GM18505 (cell line): Measurements from ENCODE around the gene DOCK3.

Source experiments
- ATAC-seq: cut with Tn5 transposase; IDR thresholded peaks from one replicate; pipeline ENCODE4 v1.9.1; 2021; ENCODE audit not compliant: unreplicated experiment
- POLR2A ChIP-seq: IDR thresholded peaks from 4 replicates; pipeline ENCODE4 v1.6.1; 2011; ENCODE audit warnings: borderline replicate concordance; ENCODE audit not compliant: insufficient read depth, insufficient read length; ENCODE audit errors: extremely low read depth

Gene DOCK3

DNA sequence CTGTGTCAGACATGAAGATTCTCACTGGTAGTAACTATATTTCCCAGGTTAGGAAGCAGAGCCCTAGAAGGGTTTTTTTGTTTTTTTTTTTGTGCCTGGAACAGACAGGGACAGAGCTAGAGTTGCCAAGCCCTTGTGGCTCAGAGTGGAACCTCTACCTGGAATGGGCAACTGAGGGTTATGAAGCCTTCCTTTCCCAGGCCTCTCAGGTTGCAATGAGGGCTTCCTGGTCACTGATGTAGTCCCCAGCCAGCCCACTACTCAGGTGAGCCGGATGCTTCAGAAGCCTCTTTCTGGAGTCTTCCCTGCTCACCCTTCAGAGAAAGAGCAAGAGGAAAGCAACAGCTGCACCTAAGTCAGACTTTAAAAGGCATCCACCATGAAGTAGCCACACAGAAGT lies 661.5 kb downstream of the DOCK3 start:
- ATAC-seq = no peak

DNA sequence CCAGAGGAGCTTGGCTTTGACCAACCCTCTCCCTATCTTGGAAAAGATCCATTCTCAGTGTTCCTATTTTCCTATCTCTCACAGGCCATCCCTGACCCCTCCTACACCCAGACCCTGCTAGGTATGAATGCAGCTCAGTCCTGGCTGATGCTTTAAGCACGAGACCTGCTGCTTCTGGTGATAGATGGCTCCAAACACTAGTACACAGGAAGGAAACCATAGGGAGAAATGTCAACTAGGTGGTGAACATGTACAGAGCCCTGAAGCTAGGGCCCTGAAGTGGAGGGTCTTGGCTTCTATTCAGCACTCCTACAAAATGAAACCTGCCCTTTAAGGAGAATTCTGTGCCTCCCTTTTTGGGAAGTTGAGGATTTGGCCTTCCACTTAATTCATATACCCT lies 662.9 kb downstream of the DOCK3 start:
- TF ChIP-seq POLR2A = no peak
- no peak for ATAC-seq

More for the DNA sequence above, 661.5 kb downstream of the DOCK3 start:
- TF ChIP-seq POLR2A = no peak

DNA sequence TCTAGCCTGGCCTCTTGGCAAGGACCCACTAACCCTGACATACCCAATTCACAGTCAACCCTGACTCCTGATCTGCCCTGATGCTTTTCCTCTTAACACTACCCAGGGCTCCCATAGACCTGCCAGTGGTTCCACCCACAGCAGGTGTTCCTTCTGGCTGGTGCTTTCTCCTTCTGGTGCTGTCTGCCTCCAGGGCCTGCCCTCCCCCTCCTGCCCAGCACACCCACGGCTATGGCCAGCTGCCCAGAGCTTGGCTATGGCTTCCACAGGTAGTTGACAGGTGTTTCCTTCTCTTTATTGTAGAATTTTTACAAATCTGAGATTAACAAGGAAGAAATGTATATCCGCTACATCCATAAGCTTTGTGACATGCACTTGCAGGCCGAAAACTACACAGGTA lies 663.9 kb downstream of the DOCK3 start:
- no peak for ATAC-seq
- TF ChIP-seq POLR2A = no peak

DNA sequence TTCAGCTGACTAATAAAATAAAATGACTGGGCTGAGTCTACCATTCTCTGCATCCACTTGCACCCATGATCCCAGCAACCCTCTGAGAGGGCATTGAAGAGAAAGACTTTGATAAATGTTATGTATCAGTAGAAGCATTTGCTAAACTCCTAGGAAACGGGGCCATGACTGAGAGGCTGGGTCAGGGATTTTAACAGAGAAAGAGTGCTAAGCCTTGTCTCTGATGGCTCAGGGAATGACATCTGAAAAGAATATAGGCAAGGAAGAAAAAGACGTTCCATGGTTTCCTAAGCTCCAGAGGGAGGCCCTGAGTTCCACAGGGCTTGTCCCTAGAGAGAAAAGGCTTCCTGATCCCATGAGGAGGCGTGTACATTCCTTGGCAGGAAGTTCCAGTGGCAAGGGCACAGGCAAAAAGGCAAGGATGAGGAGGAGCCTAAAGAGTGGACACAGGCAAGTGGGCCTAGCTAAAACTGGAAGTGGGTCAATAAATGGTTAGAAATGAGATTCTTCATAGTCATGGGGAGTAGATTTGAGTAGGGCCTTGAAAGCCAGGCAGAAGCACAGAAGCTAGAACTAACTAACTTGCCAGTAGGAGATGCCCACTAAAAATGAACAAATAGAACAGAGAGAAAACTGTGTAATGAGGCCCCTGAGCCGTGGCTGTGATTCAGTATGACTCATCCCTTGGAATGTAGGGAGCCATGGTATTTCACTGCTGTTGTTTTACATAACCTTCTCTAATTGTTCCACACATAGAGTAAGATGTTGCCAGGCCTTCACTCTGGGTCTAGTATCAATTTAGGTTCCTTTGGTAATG lies 665.5 kb downstream of the DOCK3 start:
- no peak for TF ChIP-seq POLR2A
- no peak for ATAC-seq

DNA sequence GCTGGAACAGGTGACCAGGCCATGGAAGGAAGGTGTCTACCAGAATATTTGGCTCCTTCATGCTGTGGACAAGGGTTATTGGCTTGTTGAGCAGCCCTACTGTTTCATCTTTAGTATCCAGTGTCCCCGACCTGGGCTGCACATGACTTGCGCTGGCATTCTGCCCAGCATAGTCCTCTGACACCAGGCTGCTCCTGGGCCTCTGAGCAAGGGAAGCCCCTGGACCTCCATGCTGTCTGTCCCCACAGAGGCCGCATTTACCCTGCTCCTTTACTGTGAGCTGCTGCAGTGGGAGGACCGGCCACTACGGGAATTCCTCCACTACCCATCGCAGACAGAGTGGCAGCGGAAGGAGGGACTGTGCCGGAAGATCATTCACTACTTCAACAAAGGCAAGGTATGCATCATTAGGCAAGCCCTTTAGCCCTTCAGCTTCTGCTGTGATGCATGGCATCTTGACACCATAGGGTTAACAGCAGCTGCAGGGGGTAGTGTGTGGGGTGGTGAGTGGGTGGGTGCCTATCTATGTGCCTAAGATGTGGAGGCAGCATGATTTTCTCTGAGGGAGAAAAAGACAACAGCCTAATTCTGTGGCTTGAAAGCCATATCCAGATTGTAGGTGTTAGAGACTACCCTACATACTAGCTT lies 666.4 kb downstream of the DOCK3 start:
- ATAC-seq = no peak
- TF ChIP-seq POLR2A = no peak

DNA sequence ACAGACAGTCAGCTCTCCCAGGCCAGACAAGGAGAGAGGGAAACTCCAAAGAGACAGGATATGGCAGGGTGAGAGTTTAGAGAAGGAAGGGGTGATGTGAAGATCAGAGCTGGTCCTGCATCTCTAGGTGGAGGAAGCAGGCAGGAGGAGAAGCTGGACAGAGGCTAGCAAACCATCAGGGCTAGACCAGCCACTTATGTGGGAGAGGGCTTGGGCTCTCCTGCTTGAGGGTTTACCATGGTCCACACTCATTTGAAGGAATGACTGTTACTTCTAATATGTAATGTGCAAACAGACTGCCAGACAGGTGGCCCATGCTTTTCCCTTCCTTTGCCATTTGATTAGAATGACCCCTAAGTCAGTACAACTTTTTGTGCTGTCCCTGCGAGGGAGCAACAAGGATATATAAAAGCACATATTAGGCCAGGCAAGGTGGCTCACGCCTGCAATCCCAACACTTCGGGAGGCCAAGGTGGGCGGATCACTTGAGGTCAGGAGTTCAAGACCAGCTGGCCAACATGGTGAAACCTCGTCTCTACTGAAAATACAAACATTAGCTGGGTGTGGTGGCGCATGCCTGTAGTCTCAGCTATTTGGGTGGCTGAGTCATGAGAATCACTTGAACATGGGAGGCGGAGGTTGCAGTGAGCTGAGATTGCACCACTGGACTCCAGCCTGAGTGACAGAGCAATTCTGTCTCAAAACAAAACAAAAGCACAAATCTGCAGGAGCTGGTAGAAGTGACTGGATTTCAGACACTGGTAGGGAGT lies 669.4 kb downstream of the DOCK3 start:
- no peak for TF ChIP-seq POLR2A
- no peak for ATAC-seq

DNA sequence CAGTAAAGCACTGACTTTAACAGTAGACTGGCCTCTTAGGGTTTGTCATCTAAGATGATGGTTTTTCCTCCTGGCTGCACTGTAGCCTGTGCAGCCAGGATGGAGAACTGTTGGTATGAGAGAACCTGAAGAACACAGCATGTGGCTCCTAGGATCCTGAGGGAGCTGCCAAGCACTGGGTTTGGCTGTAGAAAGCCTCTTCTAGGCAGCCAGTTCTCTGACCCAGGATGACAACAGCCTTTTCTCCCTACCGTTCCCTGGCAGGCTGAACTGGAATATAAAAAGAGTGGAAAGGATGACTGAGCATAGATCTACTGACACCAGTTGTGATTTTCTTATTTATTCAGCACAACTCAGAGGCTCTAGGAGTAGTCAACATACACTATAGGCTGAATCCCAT lies 676.0 kb downstream of the DOCK3 start:
- no peak for ATAC-seq
- no peak for TF ChIP-seq POLR2A

DNA sequence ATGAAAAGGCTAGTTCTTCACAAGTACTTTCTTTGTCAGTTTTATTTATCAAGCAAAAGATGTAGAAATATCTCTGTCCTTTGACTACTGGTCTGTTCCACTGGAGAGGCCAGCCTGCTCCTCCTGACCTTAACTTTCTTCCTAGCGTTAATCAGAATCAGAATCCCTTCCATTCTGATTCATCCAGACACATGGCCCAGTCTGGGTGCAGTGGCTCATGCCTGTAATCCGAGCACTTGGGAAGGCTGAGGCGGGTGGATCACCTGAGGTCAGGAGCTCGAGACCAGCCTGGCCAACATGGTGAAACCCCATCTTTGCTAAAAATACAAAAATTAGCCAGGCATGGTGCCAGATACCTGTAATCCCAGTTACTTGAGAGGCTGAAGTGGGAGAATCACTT lies 678.4 kb downstream of the DOCK3 start:
- ATAC-seq = no peak
- no peak for TF ChIP-seq POLR2A

DNA sequence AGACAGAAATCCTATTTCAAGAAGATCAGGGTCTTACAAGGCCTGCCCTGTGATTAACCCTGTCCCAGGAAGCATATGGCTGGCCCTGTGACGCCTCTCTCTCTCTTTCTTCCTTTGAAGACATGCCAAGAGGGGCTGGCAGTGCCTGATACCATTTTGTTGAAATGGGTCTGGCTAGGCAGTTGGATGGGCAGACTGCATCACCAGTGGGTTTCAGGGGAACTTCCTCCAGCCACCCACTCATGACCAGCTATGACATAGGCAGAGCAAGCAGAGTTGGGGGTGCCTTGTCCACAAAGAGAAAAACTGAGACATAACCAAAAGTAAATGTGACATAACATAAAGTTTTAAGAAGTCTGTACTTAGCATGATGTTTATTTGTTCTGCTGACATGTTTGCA lies 679.0 kb downstream of the DOCK3 start:
- ATAC-seq = no peak
- no peak for TF ChIP-seq POLR2A

DNA sequence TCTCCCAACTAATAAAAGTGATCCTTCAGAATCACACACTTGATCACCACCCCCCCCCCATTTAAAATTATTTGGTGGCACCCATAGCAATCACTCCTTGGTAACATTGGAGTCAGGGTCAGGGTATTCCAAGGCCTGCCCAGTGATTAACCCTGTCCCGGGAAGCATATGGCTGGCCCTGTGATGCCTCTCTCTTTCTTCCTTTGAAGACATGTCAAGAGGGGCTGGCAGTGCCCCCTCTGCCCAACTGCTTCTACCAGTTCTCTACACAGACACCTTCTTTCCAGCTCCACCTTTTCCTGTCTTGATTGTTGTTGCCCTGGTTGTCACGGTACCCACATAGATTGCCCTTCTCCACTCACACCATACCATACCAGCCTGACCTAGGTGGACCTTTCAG lies 679.4 kb downstream of the DOCK3 start:
- no peak for ATAC-seq
- no peak for TF ChIP-seq POLR2A

DNA sequence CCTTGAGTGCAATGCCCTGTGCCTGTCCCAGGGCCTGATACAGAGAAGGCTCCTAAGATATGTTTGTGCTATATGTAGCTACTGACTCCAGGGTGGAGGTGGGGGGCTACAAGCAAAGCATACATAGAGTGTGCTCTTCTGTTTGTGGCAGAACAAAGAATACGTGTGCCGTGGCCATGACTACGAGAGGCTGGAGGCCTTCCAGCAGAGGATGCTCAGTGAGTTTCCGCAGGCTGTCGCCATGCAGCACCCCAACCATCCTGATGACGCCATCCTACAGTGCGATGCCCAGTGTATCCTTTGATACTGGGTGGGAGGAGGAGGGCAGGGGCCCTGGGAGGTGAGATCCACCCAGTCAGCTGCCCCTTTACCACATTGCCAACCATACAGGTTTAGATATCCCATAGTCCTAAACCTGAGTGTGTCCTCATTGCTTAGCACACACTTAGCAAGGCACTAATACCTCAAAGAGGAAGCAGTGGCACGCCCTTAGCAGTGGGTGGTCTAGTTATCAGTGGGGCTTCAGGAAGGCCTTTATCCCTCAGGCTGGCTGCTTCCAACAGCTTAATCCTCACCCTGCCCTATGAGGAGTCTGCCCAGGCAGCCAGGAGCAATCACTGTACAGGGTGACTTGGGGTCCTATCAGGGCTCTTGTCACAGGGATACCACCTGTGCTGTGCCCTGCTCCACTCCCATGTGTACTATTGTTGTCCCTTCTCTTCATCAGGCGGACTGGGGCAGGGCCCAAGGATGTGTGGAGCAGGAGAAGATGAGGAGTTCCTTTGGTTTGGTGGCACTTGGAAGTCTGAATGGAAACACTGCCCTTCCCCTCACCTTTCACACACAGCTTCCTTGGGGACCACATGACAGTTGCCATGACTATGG lies 680.2 kb downstream of the DOCK3 start:
- no peak for ATAC-seq
- no peak for TF ChIP-seq POLR2A

DNA sequence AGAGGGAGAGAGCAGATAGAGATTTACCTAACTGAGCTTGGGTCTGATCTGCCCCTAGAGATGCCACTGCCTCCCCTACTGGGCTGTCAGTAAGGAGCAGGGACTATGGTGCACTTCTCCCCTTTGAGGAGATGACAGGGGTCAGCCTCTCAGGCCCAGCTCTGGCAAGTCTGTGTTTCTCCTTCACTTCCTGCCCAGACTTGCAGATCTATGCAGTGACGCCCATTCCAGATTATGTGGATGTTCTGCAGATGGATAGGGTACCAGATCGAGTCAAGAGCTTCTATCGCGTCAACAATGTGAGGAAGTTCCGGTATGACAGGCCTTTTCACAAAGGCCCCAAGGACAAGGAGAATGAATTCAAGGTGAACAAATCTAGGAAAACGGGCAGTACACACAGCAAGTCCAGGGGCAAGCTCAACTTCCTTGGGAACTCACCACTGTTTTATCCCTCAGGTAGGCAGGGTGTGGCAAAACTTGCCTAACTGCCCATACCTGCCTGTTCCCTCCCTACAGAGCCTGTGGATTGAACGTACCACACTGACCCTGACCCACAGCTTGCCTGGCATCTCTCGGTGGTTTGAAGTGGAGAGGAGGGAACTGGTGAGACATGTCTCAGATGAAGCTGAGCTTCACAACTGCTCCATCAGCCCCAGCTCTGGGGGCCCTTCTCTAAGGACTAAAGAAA lies 681.3 kb downstream of the DOCK3 start:
- TF ChIP-seq POLR2A = no peak
- ATAC-seq = no peak
